Activated CD8-positive, alpha-beta memory T cell treated with anti-CD3 and anti-CD28 coated beads, Interleukin-2, amount 10 ng/mL, durations not matched to agents 7 days and 5 days (primary cell): ENCODE data around the gene CCDC9B. TPM values are rescaled to one million over a fixed set of nuclear protein-coding genes. Genes with fewer than 3 reads are reported as not detected.

Source experiments
- ATAC-seq: fragments of 150-1000 bp; cut with Tn5 transposase; one replicate; pipeline ENCODE4 v1.10.0; 2021; ENCODE audit warnings: moderate library complexity
- CTCF ChIA-PET: fragments of 350-600 bp; sonication (Branson Sonifier 250); formaldehyde crosslinking; loops from one replicate; lab custom pipeline; 2021; ENCODE audit warnings: antibody characterized with exemption; lab: Charles Lee
- DNase-seq: peaks from one replicate; pipeline ENCODE4 v3.0.0-alpha.2; 2020
- H3K27ac Mint-ChIP-seq: one replicate; pipeline ENCODE4 v1.8.0; 2021; ENCODE audit warnings: mild to moderate bottlenecking, mixed read lengths
- H3K27me3 Mint-ChIP-seq: one replicate; pipeline ENCODE4 v1.8.0; 2021; ENCODE audit warnings: mixed read lengths
- H3K36me3 Mint-ChIP-seq: one replicate; pipeline ENCODE4 v1.8.0; 2021; ENCODE audit warnings: mild to moderate bottlenecking, mixed read lengths
- H3K4me1 Mint-ChIP-seq: one replicate; pipeline ENCODE4 v1.8.0; 2021; ENCODE audit warnings: mixed read lengths
- H3K4me3 Mint-ChIP-seq: one replicate; pipeline ENCODE4 v1.8.0; 2021; ENCODE audit warnings: mild to moderate bottlenecking, moderate library complexity, mixed read lengths
- H3K9me3 Mint-ChIP-seq: one replicate; pipeline ENCODE4 v1.8.0; 2022; ENCODE audit warnings: low read depth, mixed read lengths
- total RNA-seq, 2 experiments: library from RNA; stranded (reverse); gene quantifications; one replicate each; pipeline ENCODE4 v1.2.3, GENCODE V29; 2021

The CCDC9B gene
- total RNA-seq, 2 experiments from 2014 or later: 0.45 to 1.5 TPM

- no peaks in the 10 kb centered on the region for H3K36me3 Mint-ChIP-seq
- H3K9me3 Mint-ChIP-seq: no peaks in the 10 kb centered on the region
- no peak overlapping the region for H3K4me3 Mint-ChIP-seq
- no peak overlapping the region for H3K27ac Mint-ChIP-seq
- peaks cover 15% of the 10 kb centered on the region for H3K27me3 Mint-ChIP-seq
- DNase-seq: no peak
- peaks cover 14% of the 10 kb centered on the region for H3K4me1 Mint-ChIP-seq
- ATAC-seq: no peak
- CTCF ChIA-PET: interaction anchor here (1.0 to 12.5 kb wide), 5 partner anchors 11 to 51 kb away, joined by 4 to 138 read pairs (median 9); partner anchors contain the start of gene KNSTRN
Observed at GRCh38 chr15:40369971-40370370, 29.2 kb upstream of the CCDC9B start.

- no peak for DNase-seq
Observed at GRCh38 chr15:40369474-40369869, 28.7 kb upstream of the CCDC9B start.

GRCh38 chr15:40368719-40369473 is 28.2 kb upstream of the CCDC9B start:
- H3K36me3 Mint-ChIP-seq: no peaks in the 10 kb centered on the region
- ATAC-seq: no peak
- H3K27ac Mint-ChIP-seq: no peak overlapping the region
- DNase-seq: no peak
- peaks cover 15% of the 10 kb centered on the region for H3K27me3 Mint-ChIP-seq
- H3K4me3 Mint-ChIP-seq: peak overlapping the region; percentile 10
- peaks cover 14% of the 10 kb centered on the region for H3K4me1 Mint-ChIP-seq
- CTCF ChIA-PET: interaction anchor here (0.7 to 12.5 kb wide), 18 partner anchors 12 to 96 kb away, joined by 3 to 138 read pairs (median 6); partner anchors contain the start of genes DISP2, INAFM2, IVD and KNSTRN
- H3K9me3 Mint-ChIP-seq: no peaks in the 10 kb centered on the region

More at GRCh38 chr15:40369474-40369869, 28.7 kb upstream of the CCDC9B start:
- peaks cover 15% of the 10 kb centered on the region for H3K27me3 Mint-ChIP-seq
- H3K4me3 Mint-ChIP-seq: peak overlapping the region; percentile 10
- no peak for ATAC-seq
- no peak overlapping the region for H3K27ac Mint-ChIP-seq
- H3K9me3 Mint-ChIP-seq: no peaks in the 10 kb centered on the region
- H3K4me1 Mint-ChIP-seq: peaks cover 14% of the 10 kb centered on the region
- CTCF ChIA-PET: interaction anchor here (0.7 to 12.5 kb wide), 8 partner anchors 11 to 52 kb away, joined by 3 to 138 read pairs (median 36); partner anchors contain the start of genes DISP2, INAFM2, IVD and KNSTRN
- H3K36me3 Mint-ChIP-seq: no peaks in the 10 kb centered on the region

- H3K27me3 Mint-ChIP-seq: peaks cover 15% of the 10 kb centered on the region
- DNase-seq (peak; percentile 93), ATAC-seq (peak; percentile 96)
- no peaks in the 10 kb centered on the region for H3K36me3 Mint-ChIP-seq
- H3K9me3 Mint-ChIP-seq: no peaks in the 10 kb centered on the region
- CTCF ChIA-PET: interaction anchor here (0.7 to 12.5 kb wide), 26 partner anchors 12 to 206 kb away, joined by 3 to 138 read pairs (median 4); partner anchors contain the start of genes DISP2, INAFM2, IVD and KNSTRN
- peak overlapping the region; percentile 76 for H3K4me3 Mint-ChIP-seq
- peak overlapping the region; percentile 71 for H3K27ac Mint-ChIP-seq
- peaks cover 14% of the 10 kb centered on the region for H3K4me1 Mint-ChIP-seq
Observed at GRCh38 chr15:40367686-40368611, 27.2 kb upstream of the CCDC9B start.

GRCh38 chr15:40367371-40367685 is 26.6 kb upstream of the CCDC9B start:
- DNase-seq (no peak), ATAC-seq (no peak)
- Mint-ChIP-seq H3K27me3 (peaks cover 15% of the 10 kb centered on the region), H3K36me3 (no peaks in the 10 kb centered on the region), H3K4me1 (peaks cover 14% of the 10 kb centered on the region), H3K4me3 (peak overlapping the region; percentile 76), H3K27ac (peak overlapping the region; percentile 71), H3K9me3 (no peaks in the 10 kb centered on the region)
- CTCF ChIA-PET: interaction anchor here (0.7 to 12.5 kb wide), 18 partner anchors 11 to 205 kb away, joined by 3 to 138 read pairs (median 4); partner anchors contain the start of genes DISP2, INAFM2, IVD and KNSTRN

GRCh38 chr15:40366457-40367370 is 26.0 kb upstream of the CCDC9B start:
- no peak overlapping the region for H3K27ac Mint-ChIP-seq
- ATAC-seq: no peak
- CTCF ChIA-PET: interaction anchor here (0.7 to 12.5 kb wide), 17 partner anchors 11 to 140 kb away, joined by 3 to 138 read pairs (median 3); partner anchors contain the start of genes DISP2, IVD and KNSTRN

GRCh38 chr15:40365624-40366456 is 25.1 kb upstream of the CCDC9B start:
- Mint-ChIP-seq H3K27ac (no peak overlapping the region), H3K27me3 (peaks cover 3% of the 10 kb centered on the region), H3K4me3 (no peak overlapping the region), H3K36me3 (no peaks in the 10 kb centered on the region), H3K4me1 (peaks cover 14% of the 10 kb centered on the region), H3K9me3 (no peaks in the 10 kb centered on the region)
- DNase-seq: no peak
- CTCF ChIA-PET: interaction anchor here (0.9 to 12.5 kb wide), 8 partner anchors 10 to 91 kb away, joined by 3 to 138 read pairs (median 37); partner anchors contain the start of genes DISP2, IVD and KNSTRN
- ATAC-seq: no peak

More at GRCh38 chr15:40366457-40367370, 26.0 kb upstream of the CCDC9B start:
- Mint-ChIP-seq H3K4me1 (peaks cover 14% of the 10 kb centered on the region), H3K9me3 (no peaks in the 10 kb centered on the region), H3K4me3 (peak overlapping the region; percentile 76), H3K36me3 (no peaks in the 10 kb centered on the region), H3K27me3 (peaks cover 11% of the 10 kb centered on the region)
- DNase-seq: no peak

GRCh38 chr15:40365016-40365415 is 24.3 kb upstream of the CCDC9B start:
- no peaks in the 10 kb centered on the region for H3K36me3 Mint-ChIP-seq
- no peaks in the 10 kb centered on the region for H3K27me3 Mint-ChIP-seq
- H3K4me3 Mint-ChIP-seq: no peak overlapping the region
- no peak for ATAC-seq
- H3K27ac Mint-ChIP-seq: no peak overlapping the region
- H3K9me3 Mint-ChIP-seq: no peaks in the 10 kb centered on the region
- CTCF ChIA-PET: interaction anchor here (1.2 to 12.5 kb wide), 6 partner anchors 9 to 56 kb away, joined by 3 to 138 read pairs (median 37); partner anchors contain the start of gene DISP2
- no peak for DNase-seq
- H3K4me1 Mint-ChIP-seq: peaks cover 14% of the 10 kb centered on the region

- no peaks in the 10 kb centered on the region for H3K9me3 Mint-ChIP-seq
Observed at GRCh38 chr15:40364251-40364650, 23.5 kb upstream of the CCDC9B start.

GRCh38 chr15:40363611-40364010 is 22.9 kb upstream of the CCDC9B start:
- DNase-seq (no peak), ATAC-seq (no peak)
- Mint-ChIP-seq H3K9me3 (no peaks in the 10 kb centered on the region), H3K4me3 (no peak overlapping the region), H3K27me3 (no peaks in the 10 kb centered on the region), H3K4me1 (peaks cover 21% of the 10 kb centered on the region), H3K36me3 (no peaks in the 10 kb centered on the region), H3K27ac (no peak overlapping the region)
- CTCF ChIA-PET: interaction anchor here (0.7 to 12.5 kb wide), 6 partner anchors 20 to 743 kb away, joined by 3 to 138 read pairs (median 3); no protein-coding TSS in a partner anchor

More at GRCh38 chr15:40364251-40364650, 23.5 kb upstream of the CCDC9B start:
- CTCF ChIA-PET: interaction anchor here (0.7 to 12.5 kb wide), 6 partner anchors 21 to 63 kb away, joined by 3 to 138 read pairs (median 3); no protein-coding TSS in a partner anchor
- Mint-ChIP-seq H3K4me1 (peaks cover 15% of the 10 kb centered on the region), H3K27me3 (no peaks in the 10 kb centered on the region), H3K36me3 (no peaks in the 10 kb centered on the region), H3K4me3 (no peak overlapping the region), H3K27ac (no peak overlapping the region)
- no peak for ATAC-seq
- no peak for DNase-seq

GRCh38 chr15:40361640-40362039 is 20.9 kb upstream of the CCDC9B start:
- Mint-ChIP-seq H3K4me3 (no peak overlapping the region), H3K9me3 (no peaks in the 10 kb centered on the region), H3K36me3 (no peaks in the 10 kb centered on the region), H3K4me1 (peaks cover 12% of the 10 kb centered on the region), H3K27ac (no peak overlapping the region), H3K27me3 (peaks cover 4% of the 10 kb centered on the region)
- ATAC-seq: no peak
- DNase-seq: no peak
- CTCF ChIA-PET: no interaction called here
